K562 (cell line): ENCODE measurements around the gene CST1. TPM values are rescaled to one million over a fixed set of nuclear protein-coding genes. Genes with fewer than 3 reads are reported as not detected.

Experiments
- ATAC-seq: fragments of 200-7000 bp; cut with Tn5 transposase; 3 replicates; pipeline ENCODE4 v1.9.1; 2020; ENCODE audit warnings: moderate library complexity
- BruUV-seq: library from RNA; stranded (reverse); fragments of 400-500 nt; replicated peaks from 2 replicates; lab custom pipeline; 2021; lab: Mats Ljungman, UMichigan
- CTCF ChIA-PET: fragments of 300-600 bp; formaldehyde crosslinking; extraction: SDS; loops from one replicate; lab custom pipeline; 2021; ENCODE audit warnings: low intra/inter-chr PET ratio; lab: Yijun Ruan, JAX
- POLR2A ChIA-PET: fragments of 300-600, 350-650 bp; sonication (Branson Sonifier 250); formaldehyde crosslinking; extraction: SDS; loops from one replicate; lab custom pipeline; 2021; ENCODE audit warnings: antibody characterized with exemption, inconsistent platforms; lab: Yijun Ruan, JAX
- DNase-seq, 4 experiments: peaks; one replicate each; pipeline versions ENCODE4 v3.0.0 to v3.0.0-alpha.2; 2011 to 2018; ENCODE audit warnings: low spot score in 3 of 4, mixed read lengths in 3 of 4; ENCODE audit errors: extremely low read depth in 1 of 4
- FAIRE-seq: peaks from 2 replicates; lab custom pipeline; 2011; peaks lifted over from hg19 to GRCh38; lab: Jason Lieb, UNC
- H2AFZ ChIP-seq: 2 replicates; pipeline ENCODE4 v1.6.0; 2011; ENCODE audit warnings: low read depth, low read length, control low read depth, inconsistent platforms
- H3K27ac ChIP-seq: fragments of 200-600 bp; 3 replicates; pipeline ENCODE4 v1.8.0; 2011; ENCODE audit warnings: low read depth, mild to moderate bottlenecking, control low read depth, inconsistent platforms, low read length, moderate library complexity, mixed read lengths; ENCODE audit errors: extremely low read depth
- H3K27me3 ChIP-seq, 2 experiments: fragments of 300-600 bp in 1 of 2; 2 replicates in 1 of 2; 3 replicates in 1 of 2; pipeline versions ENCODE4 v1.6.0 to v1.8.0; 2011; ENCODE audit warnings: inconsistent platforms in 2 of 2, low read length in 2 of 2, mild to moderate bottlenecking in 1 of 2, mixed read lengths in 1 of 2, moderate library complexity in 1 of 2; ENCODE audit not compliant: control insufficient read depth in 2 of 2, insufficient read depth in 2 of 2
- H3K36me3 ChIP-seq: fragments of 300-600 bp; 3 replicates; pipeline ENCODE4 v1.8.0; 2011; ENCODE audit warnings: mild to moderate bottlenecking, low read length, inconsistent platforms; ENCODE audit not compliant: control insufficient read depth, insufficient read depth
- H3K4me1 ChIP-seq, 2 experiments: fragments of 200-600 bp in 1 of 2; replicated peaks in 1 of 2; 2 replicates in 1 of 2; 3 replicates in 1 of 2; pipeline versions ENCODE4 v1.5.1 to v1.8.0; 2011; ENCODE audit warnings: inconsistent platforms in 2 of 2, low read length in 2 of 2, mild to moderate bottlenecking in 1 of 2, mixed read lengths in 1 of 2, moderate library complexity in 1 of 2; ENCODE audit not compliant: control insufficient read depth in 2 of 2, insufficient read depth in 2 of 2
- H3K4me2 ChIP-seq: 2 replicates; pipeline ENCODE4 v1.6.1; 2011; ENCODE audit warnings: low read length, control low read depth, inconsistent platforms, mixed read lengths; ENCODE audit not compliant: insufficient read depth
- H3K4me3 ChIP-seq: fragments of 200-600 bp; sonication (generic), shearing (Covaris generic); 2 replicates; pipeline ENCODE4 v1.5.1; 2016; ENCODE audit warnings: control low read depth, inconsistent platforms
- H3K79me2 ChIP-seq: fragments of 200-600 bp; 3 replicates; pipeline ENCODE4 v1.8.0; 2011; ENCODE audit warnings: low read length, inconsistent platforms; ENCODE audit not compliant: control insufficient read depth, insufficient read depth
- H3K9ac ChIP-seq, 2 experiments: 2 replicates each; pipeline versions ENCODE4 v1.6.0 to v1.6.1; 2011; ENCODE audit warnings: low read depth in 2 of 2, low read length in 2 of 2, control low read depth in 1 of 2, inconsistent platforms in 1 of 2, mild to moderate bottlenecking in 1 of 2, mixed read lengths in 1 of 2; ENCODE audit not compliant: insufficient read depth in 1 of 2
- H3K9me1 ChIP-seq: one replicate; pipeline ENCODE4 v1.6.0; 2011; ENCODE audit warnings: inconsistent platforms, mild to moderate bottlenecking, low read length, moderate library complexity; ENCODE audit not compliant: control insufficient read depth, insufficient read depth
- H3K9me3 ChIP-seq: replicated peaks from 2 replicates; pipeline ENCODE4 v1.5.1; 2011; ENCODE audit warnings: low read depth, low read length, inconsistent platforms; ENCODE audit not compliant: control insufficient read depth, insufficient read depth
- H4K20me1 ChIP-seq: replicated peaks from 2 replicates; pipeline ENCODE4 v1.6.1; 2011; ENCODE audit warnings: low read length, inconsistent platforms, mixed read lengths; ENCODE audit not compliant: control insufficient read depth, insufficient read depth
- ATF7 ChIP-seq: fragments of 450-650 bp; IDR thresholded peaks from 2 replicates; pipeline ENCODE4 v1.7.1; 2014; ENCODE audit warnings: mild to moderate bottlenecking, moderate library complexity
- CBX1 ChIP-seq: sonication (generic); IDR thresholded peaks from 2 replicates; pipeline ENCODE4 v1.6.1; 2016; ENCODE audit warnings: antibody characterized with exemption, low read depth, mild to moderate bottlenecking
- EHMT2 ChIP-seq: fragments of 450-650 bp; IDR thresholded peaks from 2 replicates; pipeline ENCODE4 v1.6.1; 2018; ENCODE audit warnings: antibody characterized with exemption
- FOXP4 ChIP-seq: sonication (generic); formaldehyde crosslinking; IDR thresholded peaks from 2 replicates; pipeline ENCODE4 v1.8.0; 2022; ENCODE audit warnings: mild to moderate bottlenecking, missing genetic modification reagents, borderline replicate concordance
- GATAD2A ChIP-seq: fragments of 450-650 bp; IDR thresholded peaks from 2 replicates; pipeline ENCODE4 v1.6.1; 2017
- HLTF ChIP-seq: fragments of 450-650 bp; IDR thresholded peaks from 2 replicates; pipeline ENCODE4 v1.6.1; 2016
- KAT2B ChIP-seq: IDR thresholded peaks from one replicate; pipeline ENCODE4 v1.6.1; 2012; ENCODE audit warnings: low read depth, mild to moderate bottlenecking, control low read depth, inconsistent platforms, low read length, moderate library complexity
- NUFIP1 ChIP-seq: fragments of 450-650 bp; IDR thresholded peaks from 2 replicates; pipeline ENCODE4 v1.6.1; 2018; ENCODE audit not compliant: partially characterized antibody
- PCBP2 ChIP-seq: fragments of 200-400 bp; formaldehyde crosslinking; IDR thresholded peaks from 2 replicates; pipeline ENCODE4 v1.6.1; 2018; ENCODE audit warnings: low read length, low read depth, mild to moderate bottlenecking, moderate library complexity; ENCODE audit not compliant: poor library complexity, severe bottlenecking
- SFPQ ChIP-seq: fragments of 200-400 bp; formaldehyde crosslinking; IDR thresholded peaks from 2 replicates; pipeline ENCODE4 v1.6.1; 2017; ENCODE audit warnings: mild to moderate bottlenecking, low read depth, low read length, moderate library complexity
- SPI1 ChIP-seq: IDR thresholded peaks from 2 replicates; pipeline ENCODE4 v1.6.1; 2011; ENCODE audit warnings: low read depth, low read length, control low read depth, borderline replicate concordance
- TEAD1 ChIP-seq, 2 experiments: fragments of 450-650 bp in 1 of 2; sonication (generic) in 1 of 2; formaldehyde crosslinking; IDR thresholded peaks; 2 replicates each; pipeline versions ENCODE4 v1.4.0 to v1.8.0; 2020 to 2022; ENCODE audit warnings: mild to moderate bottlenecking in 2 of 2, missing genetic modification reagents in 1 of 2
- USF2 ChIP-seq: sonication (generic); formaldehyde crosslinking; IDR thresholded peaks from 2 replicates; pipeline ENCODE4 v1.5.0; 2020; ENCODE audit warnings: missing genetic modification reagents
- ZHX1 ChIP-seq: fragments of 150-350 bp; conservative IDR thresholded peaks from 2 replicates; pipeline ENCODE4 v1.6.1; 2014; ENCODE audit warnings: low read length
- ZNF232 ChIP-seq: sonication (generic); formaldehyde crosslinking; IDR thresholded peaks from 2 replicates; pipeline ENCODE4 v1.8.0; 2022; ENCODE audit warnings: mild to moderate bottlenecking, missing genetic modification reagents
- ZNF717 ChIP-seq: fragments of 250-450 bp; sonication (Bioruptor Pico); IDR thresholded peaks from 2 replicates; pipeline ENCODE4 v1.5.0; 2021
- WGBS: fragments of 100-300 bp; shearing (Covaris generic); methylation state at CpG from one replicate; pipeline ENCODE4 v1.1.6; 2016; ENCODE audit warnings: low coverage, mixed read lengths; ENCODE audit not compliant: insufficient coverage; ENCODE audit errors: missing lambda C conversion rate; 5-methylcytosine and 5-hydroxymethylcytosine counted together
- in situ Hi-C: fragments of 300-500 bp; cut with MboI; formaldehyde crosslinking; loops from 4 replicates; pipeline ENCODE4 v1.15.0; 2018; ENCODE audit warnings: inconsistent platforms, mixed read lengths
- intact Hi-C: fragments of 100-400 bp; cut with micrococcal nuclease; formaldehyde crosslinking; loops from 2 replicates; pipeline ENCODE4 v1.14.2; 2022
- polyA plus RNA-seq, 8 experiments: library from polyadenylated mRNA; depleted of rRNA in 4 of 8; stranded (reverse) in 5 of 8; unstranded in 3 of 8; fragments of >200 nt; fragmentation: Nextera tagmentation in 2 of 8; fragmentation: Illumina TruSeq in 1 of 8; extraction: Ambion mirVana in 2 of 8; extraction: Trizol in 1 of 8; gene quantifications; 2 replicates each; pipeline versions ENCODE4 v1.2.1 to v1.2.3, GENCODE V29; 2011 to 2014; ENCODE audit warnings: inconsistent platforms in 1 of 8, missing spikeins in 1 of 8
- total RNA-seq, 7 experiments: library from RNA; depleted of rRNA in 6 of 7; stranded (reverse); fragments of >200 nt in 6 of 7; fragmentation: Illumina TruSeq in 2 of 7; extraction: Trizol in 2 of 7; gene quantifications; 2 replicates each; pipeline versions ENCODE4 v1.2.1 to v1.2.3, GENCODE V29; 2011 to 2021; ENCODE audit warnings: low replicate concordance in 1 of 7

Gene CST1
- total and polyA plus RNA-seq, 9 of the 15 experiments (the other 6 are each of a cell fraction or from before 2014, with no cell fraction given) = not detected

DNA sequence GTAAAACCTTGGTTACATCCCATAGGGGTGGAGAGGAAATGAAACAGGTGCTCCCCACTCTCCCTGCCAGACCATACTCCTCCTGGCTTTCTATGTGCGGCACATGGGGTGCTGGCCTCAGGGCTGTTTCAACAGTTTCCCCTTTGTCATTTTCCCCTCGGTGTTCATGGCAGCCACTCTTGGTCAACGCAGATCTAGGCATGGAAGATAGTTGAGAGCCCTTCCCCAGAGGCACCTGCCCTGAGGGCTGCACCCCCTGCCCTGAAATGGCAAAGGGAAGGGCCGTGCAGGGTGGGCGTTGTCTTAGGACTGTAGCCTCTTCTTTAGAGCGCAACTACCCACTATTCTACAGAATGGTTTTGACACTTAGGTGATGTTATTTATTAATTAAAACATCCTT, 4.4 kb downstream of the CST1 start (continued):
- TF ChIP-seq ZHX1 (no peak), SPI1 (no peak), ZNF717 (CRISPR knock-in tag) (no peak), ZNF232 (no peak), NUFIP1 (no peak), TEAD1 (CRISPR knock-in tag; IDR thresholded peaks at IDR 0.05) (no peak), PCBP2 (no peak), ATF7 (no peak)
- TF ChIP-seq, all 486 proteins: peak for 0

DNA sequence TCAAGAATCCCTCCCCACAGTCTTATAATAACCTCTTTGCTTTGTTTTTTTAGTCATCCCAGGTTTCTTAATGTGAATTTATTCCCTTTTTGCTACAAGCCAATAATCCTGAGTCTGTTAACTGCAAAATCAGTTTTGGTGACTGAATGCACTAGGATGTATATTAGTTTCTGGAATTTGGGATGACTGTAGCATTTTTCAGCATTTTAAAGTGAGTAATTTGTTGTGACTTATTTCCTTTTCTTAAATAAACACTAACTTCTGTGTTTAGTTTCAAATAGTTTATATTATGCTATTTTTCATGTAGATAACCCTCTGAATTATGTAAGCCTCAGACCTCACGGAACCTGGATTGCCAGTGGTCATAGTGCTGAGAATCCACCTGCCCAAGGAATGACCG, 5.5 kb downstream of the CST1 start:
- Histone ChIP-seq H3K27me3 (no peaks in the 10 kb centered on the region), H3K4me3 (no peak overlapping the region), H3K9me3 (no peaks in the 10 kb centered on the region), H3K27ac (no peak overlapping the region), H3K4me1 (no peaks in the 10 kb centered on the region), H3K9ac (no peak overlapping the region), H2AFZ (no peak overlapping the region), H3K9me1 (no peaks in the 10 kb centered on the region), H3K36me3 (no peaks in the 10 kb centered on the region), H3K79me2 (no peaks in the 10 kb centered on the region), H3K4me2 (no peak overlapping the region), H4K20me1 (no peaks in the 10 kb centered on the region)
- CTCF ChIA-PET = no interaction called here
- POLR2A ChIA-PET = no interaction called here
- FAIRE-seq = no peak
- ATAC-seq = no peak
- WGBS = 0% methylated on average over 1 of the region's 2 CpGs
- DNase-seq = no peak
- in situ Hi-C loops (no loop called here), intact Hi-C loops (no loop called here)
- BruUV-seq = no TSS peak
- TF ChIP-seq FOXP4 (CRISPR knock-in tag) = no peak
- no peak for TF ChIP-seq EHMT2
- no peak for TF ChIP-seq HLTF
- TF ChIP-seq SFPQ = no peak
- no peak for TF ChIP-seq CBX1
- no peak for TF ChIP-seq GATAD2A
- no peak for TF ChIP-seq USF2 (CRISPR knock-in tag)
- no peak for TF ChIP-seq KAT2B
